HG03439 (cell line): ENCODE data around the gene CTBP2.

ENCODE experiments used
- ATAC-seq: cut with Tn5 transposase; IDR thresholded peaks from one replicate; pipeline ENCODE4 v1.9.1; 2021; ENCODE audit warnings: mild to moderate bottlenecking, moderate library complexity; ENCODE audit not compliant: unreplicated experiment

The CTBP2 gene

GRCh38 chr10:125159932-125160855 lies at the start of gene CTBP2:
TSS of gene CTBP2 (minus strand) at chr10:125160563.
- ATAC-seq = no peak

- no peak for ATAC-seq
Measured at GRCh38 chr10:125209591-125210355, 49.4 kb upstream of the CTBP2 start.

GRCh38 chr10:125208854-125209565 lies 48.6 kb upstream of the CTBP2 start:
- ATAC-seq = no peak

- no peak for ATAC-seq
Measured at GRCh38 chr10:125206623-125207022, 46.3 kb upstream of the CTBP2 start.

GRCh38 chr10:125205431-125205830 lies 45.1 kb upstream of the CTBP2 start:
- no peak for ATAC-seq

- ATAC-seq = no peak
Measured at GRCh38 chr10:125204400-125204799, 44.0 kb upstream of the CTBP2 start.

- no peak for ATAC-seq
Measured at GRCh38 chr10:125203186-125203800, 42.9 kb upstream of the CTBP2 start.

- ATAC-seq = no peak
Measured at GRCh38 chr10:125201791-125202622, 41.6 kb upstream of the CTBP2 start.

- peak; percentile 89 for ATAC-seq
Measured at GRCh38 chr10:125201108-125201524, 40.8 kb upstream of the CTBP2 start.

GRCh38 chr10:125200396-125200795 lies 40.0 kb upstream of the CTBP2 start:
- ATAC-seq = no peak

GRCh38 chr10:125199270-125199669 lies 38.9 kb upstream of the CTBP2 start:
- no peak for ATAC-seq

- no peak for ATAC-seq
Measured at GRCh38 chr10:125194814-125195213, 34.5 kb upstream of the CTBP2 start.

GRCh38 chr10:125193306-125193877 lies 33.0 kb upstream of the CTBP2 start:
- no peak for ATAC-seq

GRCh38 chr10:125192620-125193019 lies 32.3 kb upstream of the CTBP2 start:
- ATAC-seq = no peak

- no peak for ATAC-seq
Measured at GRCh38 chr10:125192005-125192404, 31.6 kb upstream of the CTBP2 start.

GRCh38 chr10:125190946-125191345 lies 30.6 kb upstream of the CTBP2 start:
- ATAC-seq = no peak

GRCh38 chr10:125190414-125190813 lies 30.1 kb upstream of the CTBP2 start:
- ATAC-seq = no peak

- ATAC-seq = no peak
Measured at GRCh38 chr10:125189162-125189561, 28.8 kb upstream of the CTBP2 start.
